Measurements from ENCODE around the gene GPHN.

The GPHN gene

DNA sequence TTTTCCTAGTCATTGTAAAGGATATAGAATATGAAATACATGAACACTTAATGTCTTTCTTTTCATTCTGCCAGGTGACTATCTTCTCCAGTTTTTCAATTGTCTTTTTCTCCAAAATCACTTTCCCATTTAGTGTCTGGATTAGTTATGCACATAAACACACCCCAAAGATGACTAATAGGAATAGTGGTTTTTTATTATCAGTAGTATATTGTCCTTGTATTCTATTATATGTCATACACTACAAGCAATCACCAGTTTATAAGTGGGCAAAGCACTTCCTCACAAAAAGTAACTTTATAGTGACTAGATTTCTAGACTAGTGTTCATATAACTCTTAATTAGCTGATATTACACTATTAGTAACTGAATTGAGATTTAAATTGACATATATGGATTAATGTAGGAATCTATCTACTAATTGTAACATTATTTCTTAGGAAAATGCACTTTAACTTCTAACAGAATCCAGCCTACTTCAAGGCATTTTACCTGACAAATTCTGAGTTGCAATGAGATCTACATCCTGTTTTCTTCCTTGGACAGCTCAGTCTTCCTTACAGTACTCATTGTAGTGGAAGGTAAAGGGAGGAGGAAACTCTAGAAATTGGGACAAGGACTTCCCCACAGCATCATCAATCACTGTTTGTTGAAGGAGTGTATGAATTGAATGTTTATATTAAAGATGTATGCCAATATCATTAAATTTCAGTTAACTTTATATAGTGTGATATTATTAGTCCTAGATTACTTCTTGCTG is 495.2 kb downstream of the GPHN start:
- TF ChIP-seq YY1 (IDR thresholded peaks at IDR 0.05; ENCODE audit: low read depth) (no peak), CREB1 (IDR thresholded peaks at IDR 0.05; ENCODE audit: low read depth) (no peak), NFIC (IDR thresholded peaks at IDR 0.05) (no peak), TEAD4 (IDR thresholded peaks at IDR 0.05) (no peak), ZBTB7A (IDR thresholded peaks at IDR 0.05; ENCODE audit: low read depth) (no peak), EP300 (IDR thresholded peaks at IDR 0.05; ENCODE audit: borderline replicate concordance) (no peak), TAF1 (IDR thresholded peaks at IDR 0.05; ENCODE audit: low read depth) (no peak), RAD21 (IDR thresholded peaks at IDR 0.05; ENCODE audit: low read depth) (no peak), REST (IDR thresholded peaks at IDR 0.05; ENCODE audit: low read depth) (no peak), FOXM1 (IDR thresholded peaks at IDR 0.05; ENCODE audit: borderline replicate concordance, low read depth) (no peak), EGR1 (IDR thresholded peaks at IDR 0.05) (no peak), TCF12 (IDR thresholded peaks at IDR 0.05; ENCODE audit: low read depth) (no peak), CEBPB (IDR thresholded peaks at IDR 0.05) (no peak)
- TF ChIP-seq, protein P1, sequence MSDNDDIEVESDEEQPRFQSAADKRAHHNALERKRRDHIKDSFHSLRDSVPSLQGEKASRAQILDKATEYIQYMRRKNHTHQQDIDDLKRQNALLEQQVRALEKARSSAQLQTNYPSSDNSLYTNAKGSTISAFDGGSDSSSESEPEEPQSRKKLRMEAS (IDR thresholded peaks at IDR 0.05) = no peak
- TF ChIP-seq, protein P2, sequence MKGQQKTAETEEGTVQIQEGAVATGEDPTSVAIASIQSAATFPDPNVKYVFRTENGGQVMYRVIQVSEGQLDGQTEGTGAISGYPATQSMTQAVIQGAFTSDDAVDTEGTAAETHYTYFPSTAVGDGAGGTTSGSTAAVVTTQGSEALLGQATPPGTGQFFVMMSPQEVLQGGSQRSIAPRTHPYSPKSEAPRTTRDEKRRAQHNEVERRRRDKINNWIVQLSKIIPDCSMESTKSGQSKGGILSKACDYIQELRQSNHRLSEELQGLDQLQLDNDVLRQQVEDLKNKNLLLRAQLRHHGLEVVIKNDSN (IDR thresholded peaks at IDR 0.05) = no peak

- TF ChIP-seq FOXM1 (IDR thresholded peaks at IDR 0.05; ENCODE audit: borderline replicate concordance, low read depth) (no peak), NFIC (IDR thresholded peaks at IDR 0.05) (no peak), CREB1 (IDR thresholded peaks at IDR 0.05; ENCODE audit: low read depth) (no peak), RAD21 (IDR thresholded peaks at IDR 0.05; ENCODE audit: low read depth) (no peak), EP300 (IDR thresholded peaks at IDR 0.05; ENCODE audit: borderline replicate concordance) (no peak), REST (IDR thresholded peaks at IDR 0.05; ENCODE audit: low read depth) (no peak), YY1 (IDR thresholded peaks at IDR 0.05; ENCODE audit: low read depth) (no peak), TCF12 (IDR thresholded peaks at IDR 0.05; ENCODE audit: low read depth) (no peak), ZBTB7A (IDR thresholded peaks at IDR 0.05; ENCODE audit: low read depth) (no peak), TAF1 (IDR thresholded peaks at IDR 0.05; ENCODE audit: low read depth) (no peak), CEBPB (IDR thresholded peaks at IDR 0.05) (no peak), TEAD4 (IDR thresholded peaks at IDR 0.05) (no peak)
- TF ChIP-seq, protein P1 (IDR thresholded peaks at IDR 0.05) = no peak
- TF ChIP-seq, protein P2 (IDR thresholded peaks at IDR 0.05) = no peak
Measured at GRCh38 chr14:67004521-67004920, 496.6 kb downstream of the GPHN start.

- TF ChIP-seq CEBPB (IDR thresholded peaks at IDR 0.05) (no peak), RAD21 (IDR thresholded peaks at IDR 0.05; ENCODE audit: low read depth) (no peak), EGR1 (IDR thresholded peaks at IDR 0.05) (no peak), NFIC (IDR thresholded peaks at IDR 0.05) (no peak), CREB1 (IDR thresholded peaks at IDR 0.05; ENCODE audit: low read depth) (no peak), TCF12 (IDR thresholded peaks at IDR 0.05; ENCODE audit: low read depth) (no peak), TAF1 (IDR thresholded peaks at IDR 0.05; ENCODE audit: low read depth) (no peak), EP300 (IDR thresholded peaks at IDR 0.05; ENCODE audit: borderline replicate concordance) (no peak), REST (IDR thresholded peaks at IDR 0.05; ENCODE audit: low read depth) (no peak), ZBTB7A (IDR thresholded peaks at IDR 0.05; ENCODE audit: low read depth) (no peak), FOXM1 (IDR thresholded peaks at IDR 0.05; ENCODE audit: borderline replicate concordance, low read depth) (no peak)
- TF ChIP-seq, protein P1 (IDR thresholded peaks at IDR 0.05) = no peak
Measured at GRCh38 chr14:67010602-67011001, 502.7 kb downstream of the GPHN start.

Measured in Ishikawa (cell line).